ENCODE results near the gene CNTN6. TPM values are rescaled to one million over a fixed set of nuclear protein-coding genes. Genes with fewer than 3 reads are reported as not detected.

CNTN6 gene
- total RNA-seq, result not detected in 2 replicates

GRCh38 chr3:1092771-1093170 lies at the start of gene CNTN6:
Gene CNTN6 (plus strand): TSS chr3:1093024. CDS start chr3:1148009, 54,985 bp downstream.

Measured in myometrial cell (primary cell).